Measurements from ENCODE around the gene TBC1D10B. TPM values are rescaled to one million over a fixed set of nuclear protein-coding genes. Genes with fewer than 3 reads are reported as not detected.
A peak's percentile ranks its signal among the peaks of the same experiment; 100 is the strongest.

Gene TBC1D10B
- total RNA-seq, 1 donor from 2014 or later: 22.4 TPM

- DNase-seq (ENCODE audit: low read depth in 2 of 2): no peak
These were observed 6.2 kb upstream of the TBC1D10B start for GRCh38 chr16:30376461-30376902.

- no peak for DNase-seq (ENCODE audit: low read depth in 2 of 2)
These were observed 5.6 kb upstream of the TBC1D10B start for GRCh38 chr16:30375864-30376263.

GRCh38 chr16:30374538-30374937 is 4.2 kb upstream of the TBC1D10B start, which contains the start of gene MYL11:
TSS of gene MYL11 (plus strand) at chr16:30374802. CDS start at chr16:30374858, 56 bp downstream.
- DNase-seq (ENCODE audit: low read depth in 2 of 2): no peak

GRCh38 chr16:30372725-30373124 is 2.4 kb upstream of the TBC1D10B start:
- no peak for DNase-seq (ENCODE audit: low read depth in 2 of 2)

GRCh38 chr16:30372038-30372712 is 1.9 kb upstream of the TBC1D10B start:
- DNase-seq (ENCODE audit: low read depth in 2 of 2): no peak

- no peak for DNase-seq (ENCODE audit: low read depth in 2 of 2)
These were observed 1.0 kb upstream of the TBC1D10B start for GRCh38 chr16:30371248-30371816.

GRCh38 chr16:30369938-30370455 is 297 bp downstream of the TBC1D10B start:
- no peak for DNase-seq (ENCODE audit: low read depth in 2 of 2)

GRCh38 chr16:30369091-30369937 is 980 bp downstream of the TBC1D10B start:
- peak in 1 of 2 donors; percentile 28 for DNase-seq (ENCODE audit: low read depth in 2 of 2)

- no peak for DNase-seq (ENCODE audit: low read depth in 2 of 2)
These were observed 1.6 kb downstream of the TBC1D10B start for GRCh38 chr16:30368792-30369090.

- DNase-seq (ENCODE audit: low read depth in 2 of 2): peak; percentile 11 to 61
These were observed 2.0 kb downstream of the TBC1D10B start for GRCh38 chr16:30368122-30368791.

GRCh38 chr16:30367349-30368009 is 2.8 kb downstream of the TBC1D10B start:
- peak in 1 of 2 donors; percentile 18 for DNase-seq (ENCODE audit: low read depth in 2 of 2)

GRCh38 chr16:30366511-30366910 is 3.8 kb downstream of the TBC1D10B start:
- no peak for DNase-seq (ENCODE audit: low read depth in 2 of 2)

- DNase-seq (ENCODE audit: low read depth in 2 of 2): no peak
These were observed 5.1 kb downstream of the TBC1D10B start for GRCh38 chr16:30365200-30365599.

GRCh38 chr16:30361180-30361579 is 9.1 kb downstream of the TBC1D10B start:
- DNase-seq (ENCODE audit: low read depth in 2 of 2): no peak

GRCh38 chr16:30359871-30360170 is 10.5 kb downstream of the TBC1D10B start:
- DNase-seq (ENCODE audit: low read depth in 2 of 2): no peak

GRCh38 chr16:30358990-30359870 is 11.1 kb downstream of the TBC1D10B start:
- DNase-seq (ENCODE audit: low read depth in 2 of 2): no peak

- DNase-seq (ENCODE audit: low read depth in 2 of 2): no peak
These were observed 11.7 kb downstream of the TBC1D10B start for GRCh38 chr16:30358577-30358936.

- no peak for DNase-seq (ENCODE audit: low read depth in 2 of 2)
These were observed 12.3 kb downstream of the TBC1D10B start for GRCh38 chr16:30357715-30358576.

- no peak for DNase-seq (ENCODE audit: low read depth in 2 of 2)
These were observed 13.1 kb downstream of the TBC1D10B start for GRCh38 chr16:30357085-30357714.

Measured in lung microvascular endothelial cell (primary cell).